GF-D8 (cell line): ENCODE measurements around the gene PHOX2B.

Experiments used
- DNase-seq: peaks from one replicate; lab custom pipeline; 2025; lab: John Stamatoyannopoulos, UW

Gene PHOX2B

GRCh38 chr4:41748571-41749475 is at the start of gene PHOX2B:
Gene PHOX2B (minus strand): TSS chr4:41748725. CDS start chr4:41748610, 115 bp downstream.
- DNase-seq = no peak

DNA sequence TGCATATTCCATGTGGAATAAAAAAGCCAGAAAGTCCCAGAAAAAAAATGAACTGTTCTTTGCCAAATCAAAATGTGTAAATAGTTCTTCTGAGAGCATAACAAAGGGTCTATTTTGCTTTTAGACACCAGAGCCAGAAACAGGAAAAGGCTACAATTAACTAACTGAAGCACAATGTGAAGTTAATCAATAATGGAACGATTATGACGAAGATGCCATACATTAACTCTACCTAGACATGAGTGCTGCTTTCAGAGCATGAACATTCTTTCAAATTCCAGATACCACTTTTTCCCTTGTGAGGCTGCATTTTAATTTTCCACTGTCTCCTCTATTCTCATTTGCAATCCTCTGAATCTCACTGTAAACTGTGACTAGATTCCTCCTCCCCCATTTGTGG is 48.7 kb upstream of the PHOX2B start:
- no peak for DNase-seq

GRCh38 chr4:41796545-41797210 is 48.2 kb upstream of the PHOX2B start:
- no peak for DNase-seq

GRCh38 chr4:41795796-41796385 is 47.4 kb upstream of the PHOX2B start:
- DNase-seq = no peak

GRCh38 chr4:41792166-41792565 is 43.6 kb upstream of the PHOX2B start:
- no peak for DNase-seq

DNA sequence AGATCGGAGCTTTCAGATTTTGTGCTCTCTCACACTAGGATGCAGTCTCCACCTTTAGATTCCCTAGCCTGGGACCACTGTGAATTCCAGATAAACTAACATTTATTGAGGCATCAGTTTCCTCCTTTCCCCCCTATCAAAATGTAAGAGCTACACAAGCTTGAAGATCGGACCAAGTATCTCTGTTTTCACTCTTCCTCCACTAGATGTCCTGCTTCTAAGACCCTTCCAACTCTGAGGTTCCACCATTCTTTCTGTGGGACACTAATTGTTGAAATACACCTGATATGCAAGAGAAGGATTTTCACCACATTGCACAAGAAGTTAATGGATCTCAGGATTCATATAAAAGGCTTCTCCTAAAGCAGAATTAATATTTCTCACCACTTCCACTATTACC is 43.0 kb upstream of the PHOX2B start:
- no peak for DNase-seq

- no peak for DNase-seq
These were observed 39.4 kb upstream of the PHOX2B start for GRCh38 chr4:41787931-41788330.

DNA sequence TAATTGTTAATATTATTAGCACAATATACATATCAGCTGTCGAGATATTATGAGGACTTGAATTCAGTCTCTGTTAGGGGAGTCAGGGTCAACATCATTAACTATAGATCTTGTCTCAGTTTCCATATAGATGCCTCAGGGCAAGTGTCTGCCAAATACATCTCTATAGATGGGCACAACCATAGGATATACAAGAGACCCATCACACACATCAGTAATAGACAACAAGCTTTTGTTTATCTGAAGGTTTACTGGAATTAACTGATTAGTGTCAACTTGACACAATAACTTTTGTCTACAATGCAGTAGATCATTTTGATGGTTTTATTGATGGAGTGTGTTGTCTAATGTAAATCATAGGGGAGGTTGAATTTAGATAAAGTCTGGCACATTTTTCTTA is 37.1 kb upstream of the PHOX2B start:
- no peak for DNase-seq

- no peak for DNase-seq
These were observed 35.9 kb upstream of the PHOX2B start for GRCh38 chr4:41784191-41784979.

DNA sequence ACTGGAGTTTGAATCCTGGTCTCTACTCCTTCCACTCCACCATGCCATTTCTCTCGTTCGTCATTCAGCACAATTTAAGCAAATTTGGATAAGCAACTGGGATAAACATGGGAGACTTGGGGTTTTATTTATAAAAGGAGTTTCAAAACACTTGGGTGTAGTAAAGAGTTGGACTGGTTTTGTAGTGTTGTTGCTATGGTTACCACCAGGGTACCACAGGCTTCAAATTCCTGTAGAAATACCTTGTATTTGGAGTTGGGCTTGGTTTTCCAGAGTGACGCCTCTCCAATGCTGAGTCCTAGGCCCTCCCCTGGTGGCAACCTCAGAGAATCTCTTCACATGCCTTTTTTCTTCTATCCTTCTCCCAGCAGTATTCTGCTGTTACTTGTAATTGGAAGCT is 27.9 kb upstream of the PHOX2B start:
- no peak for DNase-seq

- no peak for DNase-seq
These were observed 15.2 kb upstream of the PHOX2B start for GRCh38 chr4:41763729-41764128.

DNA sequence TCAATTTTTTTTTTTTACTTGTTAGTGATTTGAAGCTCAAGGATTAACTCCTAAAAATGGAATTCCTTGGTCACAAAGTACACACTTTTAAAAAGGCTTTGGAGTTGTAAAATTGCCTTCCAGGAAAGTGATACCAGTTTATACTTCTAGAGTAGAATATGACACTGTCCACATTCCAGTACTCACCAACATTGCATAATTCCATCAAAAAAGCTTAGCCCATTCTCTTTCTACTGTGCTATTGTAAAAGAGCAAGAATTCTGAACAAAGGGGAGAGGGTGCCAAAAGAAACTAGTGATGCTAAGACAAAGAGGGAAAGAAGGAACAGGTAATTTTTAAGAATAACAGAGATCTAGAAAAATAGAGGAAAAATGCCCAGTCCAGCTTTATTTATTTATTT is 10.4 kb upstream of the PHOX2B start:
- no peak for DNase-seq

- no peak for DNase-seq
These were observed 9.1 kb upstream of the PHOX2B start for GRCh38 chr4:41757521-41758156.

GRCh38 chr4:41753942-41754341 is 5.4 kb upstream of the PHOX2B start:
- no peak for DNase-seq

DNA sequence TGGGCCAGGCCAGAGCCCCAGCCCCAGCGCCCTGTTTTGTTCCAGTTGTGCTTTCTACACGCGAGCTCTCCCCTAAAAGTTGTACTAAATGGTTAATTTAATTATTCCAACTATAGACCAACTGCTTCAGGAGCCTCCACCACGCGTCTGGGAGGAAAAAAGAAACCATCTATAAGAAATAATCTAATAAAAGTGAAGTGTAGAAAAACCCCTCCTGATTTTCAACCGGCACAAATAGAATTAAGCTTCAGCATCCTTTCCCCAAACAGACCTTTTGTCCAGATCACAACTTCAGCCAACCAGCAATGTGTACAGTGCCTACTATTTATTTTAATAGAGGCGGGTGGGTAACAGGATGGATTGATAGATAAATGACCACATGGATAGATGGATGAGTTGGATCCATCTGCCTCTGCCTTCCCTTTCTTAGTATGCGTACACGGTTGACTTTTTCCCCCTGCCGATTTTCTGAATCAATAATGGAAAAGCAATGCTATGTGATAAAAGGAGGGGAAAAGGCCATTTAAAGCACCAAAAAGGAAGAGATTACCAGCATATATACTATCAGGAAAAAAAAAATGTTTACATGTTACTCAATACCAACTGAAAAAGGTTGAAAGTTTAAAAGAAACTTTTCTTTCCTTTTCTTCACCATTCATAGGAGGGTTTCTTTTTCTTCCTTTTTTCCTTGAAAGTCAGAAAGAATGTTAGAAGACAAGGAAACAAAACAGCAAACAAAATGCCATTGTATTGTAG is 3.7 kb upstream of the PHOX2B start:
- no peak for DNase-seq

GRCh38 chr4:41751449-41752061 is 3.0 kb upstream of the PHOX2B start:
- no peak for DNase-seq

DNA sequence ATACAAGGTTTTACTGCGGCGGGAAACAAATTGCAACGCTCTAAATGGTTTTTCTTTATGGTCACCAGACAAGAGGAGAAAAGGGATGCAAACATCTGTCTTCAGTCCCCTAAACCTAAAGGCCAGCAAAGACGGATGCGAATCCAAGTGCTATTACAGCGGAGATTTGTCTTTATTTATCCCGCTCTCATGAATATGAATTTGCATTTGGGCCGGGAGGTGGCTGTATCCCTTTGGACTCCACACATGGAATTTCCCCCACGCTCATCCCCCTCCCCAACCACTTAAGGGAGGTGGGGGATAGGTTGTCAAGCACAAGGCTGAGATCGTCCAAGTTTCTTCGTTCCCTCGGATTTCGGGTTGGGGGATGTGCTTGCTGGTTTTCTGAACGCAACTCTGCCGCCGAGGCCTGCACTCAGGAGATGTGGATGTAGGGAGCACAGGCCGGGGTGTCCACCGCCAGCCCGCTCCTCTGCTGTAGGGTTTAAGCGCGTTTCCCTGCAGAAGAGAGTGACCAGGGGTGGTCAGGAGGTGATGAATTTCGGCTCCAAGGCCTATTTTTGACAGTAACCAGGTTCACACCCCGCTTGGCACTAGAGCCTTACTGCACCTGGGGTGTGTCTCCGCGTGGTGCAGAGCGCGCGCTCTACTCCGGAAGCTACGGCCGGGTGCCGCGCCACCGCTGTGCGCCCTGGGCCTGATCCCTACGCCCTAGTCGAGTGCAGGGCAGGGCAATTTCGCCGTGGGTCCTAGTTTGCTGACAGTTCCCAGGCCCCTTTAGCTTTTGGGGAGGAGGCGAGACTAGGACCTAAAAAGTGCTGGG is 2.3 kb upstream of the PHOX2B start:
- DNase-seq = no peak

DNA sequence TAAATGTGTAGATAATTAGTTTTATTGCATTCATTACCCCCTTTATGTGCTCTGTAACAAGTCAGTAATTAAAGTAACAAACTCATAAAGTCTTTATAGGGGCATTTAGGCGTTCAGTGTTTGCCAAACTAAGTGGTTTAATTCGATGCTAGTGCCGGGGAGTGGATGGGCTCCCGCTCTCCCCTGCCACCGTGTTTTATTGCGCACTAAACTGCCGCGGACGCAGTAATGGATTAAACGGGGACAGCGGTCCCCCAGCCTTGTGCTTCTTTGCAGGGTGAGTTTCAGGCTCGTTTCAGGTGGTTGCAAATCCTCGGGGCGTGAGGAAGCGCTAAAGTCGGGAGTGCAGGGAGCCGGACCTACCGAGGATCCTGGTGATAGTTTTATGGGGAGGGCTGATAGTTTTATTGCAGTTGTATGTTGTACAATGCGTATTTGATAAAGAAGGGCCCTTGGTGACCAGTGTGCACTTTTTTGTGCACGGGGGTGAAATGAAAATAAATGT is 1.6 kb upstream of the PHOX2B start:
- DNase-seq = no peak

DNA sequence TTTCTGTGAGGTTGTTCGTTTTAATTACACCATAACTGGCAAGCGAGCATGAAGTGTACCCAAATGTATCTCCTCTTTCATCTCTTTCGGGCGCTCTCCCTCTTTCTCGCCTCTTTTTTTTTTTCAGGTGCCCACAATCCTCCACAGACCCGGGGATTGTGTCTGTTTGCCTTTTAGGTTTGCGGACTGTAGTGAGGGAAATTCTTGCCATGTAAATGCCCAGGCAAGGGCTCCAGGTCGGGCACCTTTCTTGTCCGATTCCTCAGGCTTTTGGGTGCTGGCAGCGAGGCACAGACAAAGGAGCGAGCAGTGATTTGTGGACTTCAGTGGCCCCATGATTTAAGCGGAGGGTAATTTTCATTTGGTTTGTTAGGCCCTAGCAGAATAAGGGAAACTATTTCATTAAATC is 1.1 kb upstream of the PHOX2B start:
- no peak for DNase-seq
